GM12801 (cell line): ENCODE measurements around the gene CPXM1.

Experiments
- CTCF ChIP-seq: IDR thresholded peaks from one replicate; pipeline ENCODE4 v1.5.1; 2011; ENCODE audit warnings: control low read depth; ENCODE audit not compliant: insufficient read length; ENCODE audit errors: extremely low read depth

CPXM1 gene

DNA sequence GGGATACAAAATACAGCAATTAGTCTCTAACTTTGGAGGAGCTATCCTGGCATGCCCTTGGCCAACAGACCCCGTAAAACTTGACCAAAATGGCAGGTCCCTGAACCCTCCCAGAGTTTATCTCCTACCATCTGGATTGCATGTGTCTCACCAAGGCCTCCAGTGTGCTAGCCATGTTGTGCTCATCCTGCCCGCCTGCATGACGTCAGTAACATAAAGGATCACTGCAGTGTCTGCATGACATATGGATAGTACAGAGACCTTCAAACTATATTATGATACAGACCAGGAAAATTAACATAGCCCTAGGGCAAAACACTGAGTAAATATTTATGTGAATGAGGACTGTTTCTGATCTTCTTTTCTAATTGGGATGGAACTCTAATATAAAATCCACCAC lies 25.3 kb downstream of the CPXM1 start:
- no peak for TF ChIP-seq CTCF

DNA sequence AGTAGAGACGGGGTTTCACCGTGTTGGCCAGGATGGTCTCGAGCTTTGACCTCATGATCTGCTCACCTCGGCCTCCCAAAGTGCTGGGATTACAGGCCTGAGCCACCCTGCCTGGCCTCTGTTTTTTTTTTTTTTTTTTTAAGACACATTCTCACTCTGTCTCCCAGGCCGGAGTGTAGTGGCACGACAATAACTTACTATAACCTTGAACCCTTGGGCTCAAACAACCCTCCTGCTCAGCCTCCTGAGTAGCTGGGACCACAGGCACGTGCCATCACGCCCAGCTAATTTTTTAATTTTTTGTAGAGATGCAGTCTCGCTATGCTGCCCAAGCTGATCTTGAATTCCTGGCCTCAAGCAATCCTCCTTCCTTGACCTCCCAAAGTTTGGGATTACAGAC lies 26.6 kb downstream of the CPXM1 start:
- TF ChIP-seq CTCF = no peak

- no peak for TF ChIP-seq CTCF
These were observed 28.8 kb downstream of the CPXM1 start for GRCh38 chr20:2771631-2772080.

GRCh38 chr20:2768632-2769015 lies 31.8 kb downstream of the CPXM1 start:
- no peak for TF ChIP-seq CTCF

DNA sequence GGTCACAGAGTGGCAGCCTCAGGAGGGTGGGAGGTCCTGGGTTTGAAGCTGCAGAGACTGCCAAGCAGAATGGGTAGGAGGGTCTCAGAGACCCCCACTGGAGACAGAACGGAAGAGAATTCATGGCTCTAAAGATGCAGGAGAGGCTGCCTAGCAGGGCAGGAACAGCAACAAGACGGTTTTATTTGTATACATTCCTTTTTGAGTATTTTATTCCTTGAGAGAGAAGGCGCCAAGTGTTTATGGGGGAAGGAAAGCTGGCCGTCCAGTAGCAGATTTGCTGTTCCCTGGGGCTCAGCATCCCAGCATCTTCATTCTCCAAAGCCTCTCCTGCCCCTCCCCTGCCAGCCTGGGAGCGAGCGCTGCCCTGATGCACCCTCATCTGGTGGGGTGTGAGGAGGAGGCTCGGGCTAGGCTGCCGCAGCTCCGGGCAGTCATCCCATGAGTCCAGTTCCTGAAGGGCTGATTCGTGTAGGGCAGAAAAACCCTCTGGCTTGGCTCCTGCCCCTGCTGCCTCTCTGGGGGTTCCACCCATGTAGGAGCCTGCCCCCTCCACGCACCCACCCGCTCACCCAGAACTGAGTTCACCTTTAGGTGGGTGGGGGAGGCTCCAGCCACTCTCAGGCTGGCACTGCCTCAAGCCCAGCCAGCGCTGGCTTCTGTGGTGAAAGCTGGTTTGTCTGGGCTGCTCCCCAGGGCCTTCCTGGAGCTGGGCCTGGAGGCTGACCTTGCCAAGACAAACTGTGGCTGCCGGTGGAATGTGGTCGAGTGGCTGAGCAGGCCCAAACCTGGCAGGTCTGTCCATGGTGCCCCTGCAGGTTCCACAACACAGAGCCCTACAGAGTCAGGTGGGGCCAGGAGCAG lies 32.4 kb downstream of the CPXM1 start:
- TF ChIP-seq CTCF = no peak

DNA sequence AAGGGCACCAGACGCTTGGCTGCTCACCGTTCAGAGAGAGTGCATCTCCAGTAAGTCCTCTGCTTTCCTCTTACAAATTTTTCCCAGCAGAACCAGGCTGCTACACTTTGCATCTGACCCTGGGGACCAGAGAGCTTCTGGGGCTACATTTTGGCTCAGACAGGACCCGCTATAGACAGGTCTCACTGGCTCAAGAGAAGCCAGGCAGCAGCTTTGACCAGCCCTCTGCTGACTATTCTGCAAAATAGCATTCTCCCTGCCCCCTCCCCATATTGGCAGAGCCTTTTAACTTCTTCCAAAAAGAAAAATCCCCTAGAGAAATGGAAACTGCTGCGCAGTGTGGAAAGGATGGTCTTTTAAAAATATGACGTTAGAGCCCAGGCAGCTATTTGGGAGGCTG lies 37.2 kb downstream of the CPXM1 start:
- TF ChIP-seq CTCF = no peak

DNA sequence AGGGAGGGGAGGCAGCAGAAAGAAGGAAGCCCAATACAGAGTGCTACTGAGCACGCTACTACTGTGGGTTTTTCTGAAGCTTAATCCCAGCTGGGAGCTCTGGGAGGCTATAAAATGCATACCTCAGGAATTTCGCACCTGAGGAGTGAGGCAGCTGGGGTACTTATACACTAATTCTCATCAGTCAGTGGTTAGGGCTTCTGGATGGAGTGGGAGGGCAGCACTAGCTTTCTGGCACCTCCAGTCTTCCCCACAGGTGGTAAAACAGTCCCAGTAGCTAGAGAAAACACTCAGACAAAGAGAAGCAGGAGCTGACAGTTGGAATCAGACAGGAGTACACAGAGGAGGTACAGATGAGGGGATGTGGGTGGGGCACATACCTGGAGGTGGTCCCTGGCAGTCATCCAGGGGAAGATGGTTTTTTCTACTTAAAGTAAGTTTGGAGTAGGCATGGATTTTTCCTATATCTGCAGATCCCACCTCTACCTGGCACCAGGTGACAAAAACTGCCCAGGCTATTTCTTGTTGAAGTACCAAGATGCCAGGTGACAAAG lies 37.8 kb downstream of the CPXM1 start:
- TF ChIP-seq CTCF = no peak
